BE2C (cell line): ENCODE measurements around the gene PTK6.

ENCODE experiments used
- DNase-seq: peaks from one replicate; pipeline ENCODE4 v3.0.0-alpha.2; 2020
- H3K27me3 ChIP-seq: fragments of 250-450 bp; sonication (Bioruptor Pico); 2 replicates; pipeline ENCODE4 v1.5.1; 2020; ENCODE audit warnings: mild to moderate bottlenecking
- H3K36me3 ChIP-seq: fragments of 250-450 bp; sonication (Bioruptor Pico); 2 replicates; pipeline ENCODE4 v1.5.1; 2020; ENCODE audit warnings: mild to moderate bottlenecking
- H3K4me1 ChIP-seq: fragments of 250-450 bp; sonication (Bioruptor Pico); 2 replicates; pipeline ENCODE4 v1.5.1; 2020
- H3K4me3 ChIP-seq: 2 replicates; pipeline ENCODE4 v1.5.1; 2011; ENCODE audit warnings: low read depth, low read length
- H3K9me3 ChIP-seq: fragments of 250-450 bp; sonication (Bioruptor Pico); 2 replicates; pipeline ENCODE4 v1.5.1; 2020
- TF ChIP-seq, protein P1 (sequence below): IDR thresholded peaks from 2 replicates; pipeline ENCODE4 v1.5.1; 2012; ENCODE audit warnings: mild to moderate bottlenecking, low read depth, low read length

Gene PTK6

DNA sequence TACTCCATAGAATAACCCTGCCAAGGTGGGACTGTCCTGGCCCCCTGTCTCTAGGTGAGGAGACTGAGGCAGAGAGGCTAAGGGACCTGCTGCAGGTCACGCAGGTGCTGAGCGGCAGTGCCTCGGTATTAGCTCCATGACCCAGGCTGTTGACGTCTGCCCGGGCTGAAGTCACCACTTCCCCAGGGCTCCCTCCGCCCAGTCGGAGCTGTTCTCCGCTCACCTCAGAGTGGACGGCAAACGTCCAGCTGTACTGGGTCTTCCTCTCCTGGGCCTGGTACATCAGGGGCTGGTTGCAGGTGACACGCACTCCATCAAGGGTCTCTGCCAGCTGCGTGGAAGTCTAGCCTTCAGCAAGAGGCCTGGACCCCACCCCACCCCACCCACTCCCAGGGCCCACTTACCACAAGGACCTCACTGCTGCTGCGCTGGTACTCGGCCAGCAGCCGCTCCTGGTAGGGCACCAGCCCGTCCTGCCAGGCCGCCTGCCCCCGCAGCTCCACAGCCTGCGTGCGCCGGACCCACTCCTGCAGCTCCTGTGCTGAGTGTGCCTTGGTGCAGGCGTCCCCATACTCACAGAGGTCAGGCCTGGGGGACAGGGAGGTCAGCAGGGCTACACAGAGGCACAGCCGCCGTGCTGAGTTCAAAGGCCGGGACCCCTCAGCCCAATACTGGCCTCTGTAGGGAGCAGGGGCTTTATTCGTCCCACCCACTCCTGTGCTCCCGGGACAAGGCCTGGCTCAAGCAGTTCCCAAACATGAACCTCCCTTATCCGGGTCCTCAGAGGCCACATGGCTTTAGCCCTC lies 33.3 kb upstream of the PTK6 start:
- TF ChIP-seq, protein P1, sequence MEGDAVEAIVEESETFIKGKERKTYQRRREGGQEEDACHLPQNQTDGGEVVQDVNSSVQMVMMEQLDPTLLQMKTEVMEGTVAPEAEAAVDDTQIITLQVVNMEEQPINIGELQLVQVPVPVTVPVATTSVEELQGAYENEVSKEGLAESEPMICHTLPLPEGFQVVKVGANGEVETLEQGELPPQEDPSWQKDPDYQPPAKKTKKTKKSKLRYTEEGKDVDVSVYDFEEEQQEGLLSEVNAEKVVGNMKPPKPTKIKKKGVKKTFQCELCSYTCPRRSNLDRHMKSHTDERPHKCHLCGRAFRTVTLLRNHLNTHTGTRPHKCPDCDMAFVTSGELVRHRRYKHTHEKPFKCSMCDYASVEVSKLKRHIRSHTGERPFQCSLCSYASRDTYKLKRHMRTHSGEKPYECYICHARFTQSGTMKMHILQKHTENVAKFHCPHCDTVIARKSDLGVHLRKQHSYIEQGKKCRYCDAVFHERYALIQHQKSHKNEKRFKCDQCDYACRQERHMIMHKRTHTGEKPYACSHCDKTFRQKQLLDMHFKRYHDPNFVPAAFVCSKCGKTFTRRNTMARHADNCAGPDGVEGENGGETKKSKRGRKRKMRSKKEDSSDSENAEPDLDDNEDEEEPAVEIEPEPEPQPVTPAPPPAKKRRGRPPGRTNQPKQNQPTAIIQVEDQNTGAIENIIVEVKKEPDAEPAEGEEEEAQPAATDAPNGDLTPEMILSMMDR = no peak
- Histone ChIP-seq H3K27me3 (no peaks in the 10 kb centered on the region), H3K36me3 (no peaks in the 10 kb centered on the region), H3K4me3 (no peak overlapping the region), H3K9me3 (no peaks in the 10 kb centered on the region), H3K4me1 (no peaks in the 10 kb centered on the region)
- no peak for DNase-seq

DNA sequence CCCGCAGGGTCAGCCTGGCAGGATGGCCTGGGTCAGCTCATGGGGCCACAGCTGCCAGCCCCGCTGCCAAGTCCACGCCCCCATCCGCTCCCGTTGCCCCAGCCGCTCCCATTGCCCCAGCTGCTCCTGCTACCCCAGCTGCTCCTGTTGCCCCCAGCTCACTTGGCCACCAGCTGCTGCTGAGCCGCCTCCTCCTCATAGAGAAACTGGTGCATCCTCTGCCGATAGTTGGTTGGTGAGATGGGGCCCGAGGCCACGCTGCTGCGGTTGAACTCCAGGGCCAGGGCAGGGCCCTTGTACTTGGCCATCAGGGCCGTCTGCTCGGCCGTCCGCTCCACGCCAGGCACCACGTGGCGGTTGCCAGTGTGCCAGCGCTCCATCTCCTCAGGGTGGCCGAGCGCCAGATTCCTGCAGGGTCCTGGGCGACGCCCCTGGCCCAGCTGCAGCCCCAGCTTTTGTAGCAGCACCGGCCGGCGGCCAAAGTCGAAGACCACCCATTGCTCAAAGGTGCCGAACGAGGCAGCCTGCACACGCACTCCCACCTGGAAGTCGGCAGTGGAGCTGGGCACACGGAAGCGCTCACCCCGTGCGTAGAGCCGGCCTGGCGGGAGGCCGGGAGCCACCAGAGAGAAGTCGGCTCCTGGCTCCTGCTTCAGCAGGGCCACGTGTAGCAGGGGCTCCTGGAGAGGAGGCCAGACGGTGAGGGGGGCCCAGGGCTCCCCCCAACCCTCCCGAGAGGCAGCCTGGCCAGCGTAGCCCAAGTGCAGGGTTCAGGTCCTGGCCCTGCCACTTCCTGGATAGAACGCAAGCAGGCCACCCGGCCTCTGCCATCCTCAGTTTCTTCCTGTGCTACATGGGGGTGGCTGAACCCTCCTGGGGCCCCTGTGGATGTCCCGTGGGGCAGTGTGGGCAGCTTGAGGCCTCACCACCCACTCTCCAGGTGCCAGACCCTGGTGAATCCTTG lies 32.1 kb upstream of the PTK6 start:
- Histone ChIP-seq H3K9me3 (no peaks in the 10 kb centered on the region), H3K27me3 (no peaks in the 10 kb centered on the region), H3K4me3 (no peak overlapping the region), H3K4me1 (no peaks in the 10 kb centered on the region), H3K36me3 (no peaks in the 10 kb centered on the region)
- DNase-seq = no peak
- TF ChIP-seq, protein P1 = no peak

DNA sequence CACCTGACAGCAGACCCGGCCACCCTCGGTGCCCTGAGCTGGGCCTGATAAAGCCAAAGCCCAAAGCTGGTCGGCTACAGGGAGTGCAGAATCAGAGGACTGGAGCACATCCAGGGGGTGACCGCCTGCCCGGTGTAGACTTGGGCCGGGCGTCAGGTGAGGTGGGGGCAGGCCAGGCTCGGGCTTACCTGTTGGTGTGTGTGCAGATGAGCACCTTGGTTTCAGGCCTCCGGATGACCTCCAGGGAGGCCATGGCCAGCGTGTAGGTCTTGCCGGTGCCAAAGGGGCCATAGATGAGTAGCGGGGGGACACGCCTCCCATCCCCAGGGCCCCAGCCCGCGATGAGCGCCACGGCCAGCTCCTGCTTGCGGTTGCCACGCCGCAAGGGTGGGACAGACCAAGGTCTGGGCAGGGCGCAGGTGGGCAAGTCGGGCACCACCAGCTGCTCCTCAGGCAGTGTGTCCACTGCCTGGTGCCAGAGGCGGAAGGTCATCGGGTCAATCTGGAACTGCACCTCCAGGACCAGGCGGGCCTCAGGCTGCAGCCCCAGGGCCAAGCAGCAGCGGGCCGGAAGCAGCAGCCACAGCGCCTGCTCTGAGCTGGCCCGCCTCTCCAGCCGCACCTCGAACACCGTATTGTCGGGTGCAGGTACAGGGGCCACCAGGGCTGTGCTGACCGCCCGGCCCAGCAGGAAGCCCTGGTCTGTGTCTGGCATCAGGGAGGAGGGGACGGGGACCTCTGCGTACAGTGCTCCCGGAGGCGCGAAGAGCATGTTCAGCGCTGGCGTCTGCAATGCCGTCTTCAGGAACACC lies 31.2 kb upstream of the PTK6 start:
- H3K36me3 ChIP-seq = no peaks in the 10 kb centered on the region
- DNase-seq = no peak
- no peak overlapping the region for H3K4me3 ChIP-seq

DNA sequence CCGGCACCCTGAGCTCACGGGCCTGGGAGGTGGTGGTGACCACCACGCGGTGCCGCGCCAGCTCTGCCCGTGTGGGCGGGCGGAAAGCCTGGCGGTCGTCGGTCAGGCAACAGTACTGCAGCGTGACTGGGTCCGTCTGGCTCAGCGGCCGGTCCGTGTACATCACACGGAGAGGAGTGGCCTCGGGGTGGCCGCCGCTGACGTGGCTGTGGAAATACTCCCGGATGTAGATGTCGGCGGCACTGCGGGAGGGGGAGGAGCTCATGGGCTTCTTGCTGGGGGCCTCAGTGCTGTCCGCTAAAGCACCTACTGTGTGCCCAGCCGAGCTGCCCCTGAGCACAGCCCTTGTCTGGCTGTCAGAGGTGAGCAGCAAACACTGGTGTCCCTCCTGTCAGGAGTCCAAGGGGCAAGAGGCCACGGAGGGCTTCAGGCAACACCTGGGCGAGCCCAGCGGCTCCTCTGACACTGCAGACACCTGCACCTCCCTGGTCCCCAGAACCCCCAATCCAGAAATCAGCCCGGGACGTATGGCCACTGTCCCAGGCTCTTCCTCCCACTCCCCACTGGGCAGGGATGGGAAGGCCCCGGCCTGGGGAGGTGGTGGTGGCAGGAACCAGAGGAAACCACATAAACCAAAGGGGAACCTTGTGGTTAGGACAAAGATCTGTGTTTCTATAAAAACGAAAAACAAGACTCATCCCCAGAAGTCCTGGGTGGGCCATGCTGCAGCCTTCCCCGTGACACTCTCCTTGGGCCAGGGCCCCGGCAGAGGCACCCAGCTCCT lies 30.4 kb upstream of the PTK6 start:
- DNase-seq = no peak
- H3K27me3 ChIP-seq = no peaks in the 10 kb centered on the region

More for the DNA sequence above, 31.2 kb upstream of the PTK6 start:
- H3K4me1 ChIP-seq = no peaks in the 10 kb centered on the region
- no peaks in the 10 kb centered on the region for H3K9me3 ChIP-seq
- TF ChIP-seq, protein P1 = no peak
- no peaks in the 10 kb centered on the region for H3K27me3 ChIP-seq

DNA sequence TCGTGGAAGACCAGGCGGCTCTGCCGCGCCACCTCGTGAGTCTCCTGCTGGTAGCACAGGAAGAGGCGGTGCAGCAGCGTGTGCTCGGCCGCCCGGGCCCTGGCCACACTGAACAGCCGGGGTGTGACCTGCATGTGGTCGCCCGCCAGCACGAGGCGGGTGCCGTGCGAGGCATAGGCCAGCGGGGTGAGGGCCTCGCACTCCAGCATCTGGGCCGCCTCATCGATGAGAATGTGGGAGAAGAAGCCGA lies 29.9 kb upstream of the PTK6 start:
- no peaks in the 10 kb centered on the region for H3K36me3 ChIP-seq
- no peaks in the 10 kb centered on the region for H3K9me3 ChIP-seq
- DNase-seq = no peak
- H3K4me3 ChIP-seq = no peak overlapping the region
- TF ChIP-seq, protein P1 = no peak
- no peaks in the 10 kb centered on the region for H3K27me3 ChIP-seq
- H3K4me1 ChIP-seq = no peaks in the 10 kb centered on the region

More for the DNA sequence above, 30.4 kb upstream of the PTK6 start:
- TF ChIP-seq, protein P1 = no peak
- no peak overlapping the region for H3K4me3 ChIP-seq
- H3K36me3 ChIP-seq = no peaks in the 10 kb centered on the region
- H3K9me3 ChIP-seq = no peaks in the 10 kb centered on the region
- H3K4me1 ChIP-seq = no peaks in the 10 kb centered on the region
